ENCODE data around the gene ERG. TPM values are rescaled to one million over a fixed set of nuclear protein-coding genes. Genes with fewer than 3 reads are reported as not detected.

Gene ERG
- total and polyA plus RNA-seq, 9 of the 15 experiments (the other 6 are each of a cell fraction or from before 2014, with no cell fraction given) = 0.06 TPM; not detected in 8

GRCh38 chr21:38486221-38486620, 12.1 kb downstream of the ERG start:
- FAIRE-seq (no peak), ATAC-seq (no peak), DNase-seq (ENCODE audit: extremely low read depth in 1 of 4, low spot score in 3 of 4) (no peak)
- no TSS peak for BruUV-seq (replicated peaks)
- ChIA-PET POLR2A (no interaction called here), CTCF (ENCODE audit: low intra/inter-chr PET ratio) (no interaction called here)
- H3K9me1 ChIP-seq (ENCODE audit: control insufficient read depth, insufficient read depth, low read length) = no peaks in the 10 kb centered on the region
- in situ Hi-C loops (cut with MboI) = no loop called here
- no peaks in the 10 kb centered on the region for H3K9me3 ChIP-seq (replicated peaks; ENCODE audit: control insufficient read depth, insufficient read depth, low read depth, low read length)
- TF ChIP-seq LCOR (CRISPR knock-in tag; IDR thresholded peaks at IDR 0.05) = no peak
- TF ChIP-seq XRCC4 (IDR thresholded peaks at IDR 0.05; ENCODE audit: extremely low read depth, insufficient read depth, insufficient read length) = no peak
- no peak for TF ChIP-seq CCNT2 (IDR thresholded peaks at IDR 0.05; ENCODE audit: borderline replicate concordance, extremely low read depth, insufficient read length, low read depth, low read length)
- TF ChIP-seq, protein P1, sequence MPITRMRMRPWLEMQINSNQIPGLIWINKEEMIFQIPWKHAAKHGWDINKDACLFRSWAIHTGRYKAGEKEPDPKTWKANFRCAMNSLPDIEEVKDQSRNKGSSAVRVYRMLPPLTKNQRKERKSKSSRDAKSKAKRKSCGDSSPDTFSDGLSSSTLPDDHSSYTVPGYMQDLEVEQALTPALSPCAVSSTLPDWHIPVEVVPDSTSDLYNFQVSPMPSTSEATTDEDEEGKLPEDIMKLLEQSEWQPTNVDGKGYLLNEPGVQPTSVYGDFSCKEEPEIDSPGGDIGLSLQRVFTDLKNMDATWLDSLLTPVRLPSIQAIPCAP (CRISPR knock-in tag; IDR thresholded peaks at IDR 0.05; ENCODE audit: borderline replicate concordance) = no peak
- no peak for TF ChIP-seq POLR3G (IDR thresholded peaks at IDR 0.05; ENCODE audit: extremely low read depth, insufficient read length, insufficient replicate concordance)
- H3K4me1 ChIP-seq (replicated peaks in 1 of 2; ENCODE audit: control insufficient read depth in 2 of 2, insufficient read depth in 2 of 2, low read length in 2 of 2) = no peaks in the 10 kb centered on the region
- no peak overlapping the region for H2AFZ ChIP-seq (ENCODE audit: low read depth, low read length)
- no peak overlapping the region for H3K4me2 ChIP-seq (ENCODE audit: insufficient read depth, low read length)
- H4K20me1 ChIP-seq (replicated peaks; ENCODE audit: control insufficient read depth, insufficient read depth, low read length) = 0 out of 2 replicates have a peak, but pooled peaks cover 4% of the 10 kb centered on the region
- intact Hi-C loops (cut with micrococcal nuclease) = no loop called here
- WGBS (ENCODE audit: insufficient coverage, low coverage, missing lambda C conversion rate) = under 1% methylated on average over 5 of the region's 5 CpGs
- no peak overlapping the region for H3K27ac ChIP-seq (ENCODE audit: extremely low read depth, low read depth, low read length)
- H3K9ac ChIP-seq (ENCODE audit: insufficient read depth in 1 of 2, low read depth in 2 of 2, low read length in 2 of 2) = no peak overlapping the region
- no peaks in the 10 kb centered on the region for H3K36me3 ChIP-seq (ENCODE audit: control insufficient read depth, insufficient read depth, low read length)
- no peak overlapping the region for H3K4me3 ChIP-seq
- no peaks in the 10 kb centered on the region for H3K79me2 ChIP-seq (ENCODE audit: control insufficient read depth, insufficient read depth, low read length)
- peaks cover 2 to 10% of the 10 kb centered on the region in 2 experiments for H3K27me3 ChIP-seq (ENCODE audit: control insufficient read depth in 2 of 2, insufficient read depth in 2 of 2, low read length in 2 of 2)
